NCI-H524 treated with DMSO at 0.1 percent for 48 hours (cell line): ENCODE results near the gene SLC7A5.

Experiments
- DNase-seq: peaks from one replicate; lab custom pipeline; 2025; lab: John Stamatoyannopoulos, UW

Gene SLC7A5

DNA sequence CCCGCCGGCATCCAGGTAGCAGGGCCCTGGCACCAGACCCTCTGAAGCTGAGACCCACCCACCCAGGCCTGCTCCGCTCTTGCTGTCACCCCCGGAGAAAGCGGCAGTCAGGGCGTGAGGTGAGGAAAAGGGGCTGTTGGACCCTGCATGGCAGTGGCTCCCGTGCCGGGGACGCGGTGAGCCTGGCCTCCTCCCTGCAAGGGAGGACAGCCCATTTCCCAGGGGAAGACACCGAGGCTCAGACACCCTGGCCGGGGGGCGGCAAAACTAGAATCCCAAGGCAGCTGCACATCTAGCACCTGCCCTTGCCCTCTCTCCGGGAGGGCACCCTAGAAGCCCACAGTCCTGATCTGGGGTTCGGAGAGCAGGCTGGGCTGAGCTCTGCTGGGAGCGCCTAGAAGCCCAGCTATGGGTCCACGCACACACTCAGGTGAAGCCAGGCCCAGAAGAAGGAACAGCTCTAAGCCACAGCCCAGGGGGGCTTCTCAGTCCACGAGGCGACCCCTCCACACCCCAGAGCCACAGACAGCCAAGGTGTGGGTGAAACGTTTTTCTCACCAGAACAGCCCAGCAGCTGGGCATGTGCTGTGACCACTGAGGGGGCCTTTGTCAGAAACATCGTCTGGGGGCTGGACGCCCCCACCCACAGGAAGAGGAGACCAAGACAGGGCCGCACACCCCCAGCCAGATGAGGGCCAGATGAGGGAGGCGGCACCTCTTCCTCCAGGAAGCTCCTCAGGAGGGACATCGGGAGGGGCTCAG is 22.4 kb downstream of the SLC7A5 start:
- no peak for DNase-seq

DNA sequence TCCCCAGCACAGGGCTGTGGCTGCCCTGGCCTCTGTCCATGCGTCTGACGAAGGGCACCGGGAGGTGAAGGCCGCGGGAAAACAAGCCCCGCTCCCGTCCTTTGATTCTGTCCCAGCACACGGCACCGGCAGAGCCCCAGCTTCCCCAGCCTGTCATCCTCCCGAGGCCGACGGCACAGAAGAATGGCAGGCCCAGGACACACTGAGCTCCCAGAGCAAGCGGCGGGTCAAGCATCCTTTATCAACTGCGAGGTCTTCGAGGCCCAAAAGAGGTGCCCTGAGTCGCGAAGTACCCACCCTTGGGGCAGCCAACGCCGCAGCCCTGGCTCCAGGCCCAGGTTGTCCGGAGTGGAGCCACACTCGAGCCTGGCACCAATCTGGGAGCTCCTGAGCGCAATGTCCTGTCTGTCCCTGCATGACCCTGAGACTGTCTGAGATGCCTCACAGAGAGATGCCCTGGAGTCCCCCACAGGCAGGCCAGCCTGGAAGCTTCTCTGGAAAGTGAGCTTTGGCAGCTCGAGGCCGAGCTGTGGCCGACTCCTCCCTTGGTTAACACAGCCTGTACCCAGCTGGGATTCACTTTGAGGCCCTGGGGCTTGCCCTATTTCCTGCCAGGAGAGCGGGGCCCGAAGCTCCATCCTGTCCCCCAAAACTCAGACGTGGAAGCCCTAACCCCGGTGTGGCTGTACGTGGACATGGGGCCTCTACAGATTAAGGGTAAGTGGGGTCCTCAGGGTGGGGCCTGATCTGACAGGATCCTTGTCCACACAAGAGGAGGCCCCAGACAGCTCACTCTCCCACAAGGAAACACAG is 23.3 kb downstream of the SLC7A5 start:
- no peak for DNase-seq

GRCh38 chr16:87845213-87845612 is 24.1 kb downstream of the SLC7A5 start:
- DNase-seq: no peak

DNA sequence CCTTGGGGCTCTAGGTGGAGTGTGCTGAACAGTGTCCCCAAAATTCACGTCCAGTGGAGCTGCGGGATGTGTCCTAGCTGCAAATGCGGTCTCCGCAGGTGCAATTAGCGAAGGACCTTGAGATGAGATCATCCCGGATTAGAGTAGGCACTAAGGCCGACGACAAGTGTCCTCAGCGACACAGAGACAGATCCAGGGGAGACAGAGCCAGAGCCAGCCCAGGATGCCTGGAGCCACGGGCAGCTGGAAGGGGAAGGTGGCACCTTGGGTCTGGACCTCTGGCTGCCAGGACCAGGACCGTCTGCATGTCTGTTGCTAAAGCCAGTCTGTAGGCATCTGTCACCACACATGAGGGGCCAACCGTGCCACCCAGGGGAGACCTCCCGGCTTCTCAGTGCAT is 24.5 kb downstream of the SLC7A5 start:
- DNase-seq: no peak

DNA sequence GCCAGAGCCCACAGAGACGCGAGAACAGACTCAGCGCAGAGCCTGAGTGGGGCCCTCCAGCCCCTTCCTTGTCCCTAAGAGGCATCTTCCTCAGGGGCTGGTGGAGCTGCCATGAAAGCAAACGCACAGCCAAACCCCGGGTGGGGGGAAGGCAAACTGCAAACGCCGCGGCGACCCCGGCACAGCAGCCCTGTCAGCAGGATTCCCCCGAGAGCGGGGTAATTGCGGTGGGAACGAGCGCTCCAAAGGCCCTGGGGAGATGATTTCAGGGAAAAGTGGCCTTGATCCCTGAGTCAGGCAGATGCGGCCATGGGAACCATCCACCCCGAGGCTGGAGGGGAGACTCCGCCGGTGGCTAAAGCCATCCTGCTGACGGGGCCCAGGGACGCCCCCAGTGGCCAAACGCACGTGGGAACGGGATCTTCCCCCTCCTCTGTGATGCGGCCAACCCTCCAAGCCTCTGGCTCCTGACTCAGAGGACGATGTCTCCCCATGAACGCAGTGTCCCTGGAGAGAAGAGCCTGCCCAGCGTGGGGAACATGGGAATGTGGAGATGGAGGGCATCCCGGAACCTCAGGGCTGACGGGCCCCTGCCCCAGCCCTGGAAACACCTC is 25.1 kb downstream of the SLC7A5 start:
- DNase-seq: no peak

GRCh38 chr16:87843678-87844105 is 25.6 kb downstream of the SLC7A5 start:
- DNase-seq: no peak

DNA sequence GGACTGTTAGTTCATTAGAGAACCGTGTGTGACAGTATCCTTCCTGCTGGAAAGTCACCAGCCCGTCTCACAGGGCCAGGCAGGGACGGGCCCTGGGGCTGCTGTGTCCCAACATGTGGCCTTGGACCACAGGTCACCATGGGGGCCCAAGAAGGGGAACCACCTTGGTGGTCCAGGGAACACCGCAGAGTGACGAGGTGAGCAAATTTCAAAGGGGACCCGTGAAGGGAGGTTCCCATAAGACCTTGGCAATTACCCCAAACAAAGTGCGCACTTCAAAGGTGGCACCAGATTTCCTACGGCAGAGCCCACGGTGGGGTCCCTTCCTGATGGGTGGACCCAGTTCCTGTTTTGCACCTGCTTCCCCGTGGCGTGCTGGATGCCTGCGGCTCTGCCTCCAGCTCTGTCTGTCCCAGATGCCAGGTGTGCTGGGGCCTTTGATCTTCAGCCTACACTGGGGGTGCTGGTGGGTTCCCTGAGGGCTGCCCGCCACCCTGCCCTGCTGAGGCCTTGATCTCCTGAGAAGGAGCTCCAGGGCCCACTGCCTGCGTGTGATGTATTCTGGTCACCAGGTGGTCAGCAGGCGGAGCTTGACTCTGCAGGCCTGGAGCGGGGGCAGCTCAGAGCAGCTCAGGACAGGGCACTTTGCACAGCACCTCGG is 27.0 kb downstream of the SLC7A5 start:
- DNase-seq: no peak

DNA sequence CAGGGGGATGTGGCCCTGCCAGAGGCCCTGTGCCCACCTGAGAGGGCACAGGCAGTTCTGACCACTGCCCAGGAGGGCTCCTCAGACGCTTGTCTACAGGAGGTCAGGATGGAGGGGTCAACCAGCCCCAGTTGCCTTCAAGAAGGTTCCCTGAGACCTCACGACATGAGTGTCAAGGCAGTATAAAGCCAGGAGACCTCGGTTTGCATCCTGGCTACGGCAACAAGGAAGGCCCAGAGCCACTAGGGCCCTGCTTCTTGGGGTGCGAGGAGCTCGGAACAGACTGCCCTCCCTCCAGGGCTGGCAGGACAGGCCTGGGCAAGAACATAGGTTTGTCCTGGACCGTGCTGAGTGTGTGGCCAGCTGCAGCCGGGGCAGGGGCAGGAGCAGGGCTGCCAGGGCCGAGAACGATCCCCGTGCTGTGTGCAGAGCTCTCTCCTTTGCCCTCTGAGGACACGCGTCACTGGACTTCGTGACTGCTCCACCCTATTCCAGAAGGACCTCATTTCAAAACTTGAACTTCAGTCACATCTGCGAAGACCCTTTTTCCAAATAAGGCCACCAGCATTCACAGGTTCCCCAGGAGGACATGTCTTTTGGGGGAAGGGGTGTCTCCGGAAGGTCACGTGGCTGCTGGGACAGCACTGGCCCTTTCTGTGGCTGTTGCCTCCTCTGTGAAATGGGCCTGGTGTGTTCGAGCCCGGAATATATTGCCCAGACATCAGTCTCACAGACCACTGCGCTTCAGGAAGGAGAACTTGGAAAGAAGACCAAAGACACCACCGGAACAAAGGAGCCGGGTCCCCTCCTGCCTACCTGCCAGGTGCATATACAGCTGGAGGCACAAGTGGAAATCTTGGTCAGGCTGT is 27.7 kb downstream of the SLC7A5 start:
- no peak for DNase-seq

- DNase-seq: no peak
Measured at GRCh38 chr16:87840271-87840978, 28.9 kb downstream of the SLC7A5 start.

DNA sequence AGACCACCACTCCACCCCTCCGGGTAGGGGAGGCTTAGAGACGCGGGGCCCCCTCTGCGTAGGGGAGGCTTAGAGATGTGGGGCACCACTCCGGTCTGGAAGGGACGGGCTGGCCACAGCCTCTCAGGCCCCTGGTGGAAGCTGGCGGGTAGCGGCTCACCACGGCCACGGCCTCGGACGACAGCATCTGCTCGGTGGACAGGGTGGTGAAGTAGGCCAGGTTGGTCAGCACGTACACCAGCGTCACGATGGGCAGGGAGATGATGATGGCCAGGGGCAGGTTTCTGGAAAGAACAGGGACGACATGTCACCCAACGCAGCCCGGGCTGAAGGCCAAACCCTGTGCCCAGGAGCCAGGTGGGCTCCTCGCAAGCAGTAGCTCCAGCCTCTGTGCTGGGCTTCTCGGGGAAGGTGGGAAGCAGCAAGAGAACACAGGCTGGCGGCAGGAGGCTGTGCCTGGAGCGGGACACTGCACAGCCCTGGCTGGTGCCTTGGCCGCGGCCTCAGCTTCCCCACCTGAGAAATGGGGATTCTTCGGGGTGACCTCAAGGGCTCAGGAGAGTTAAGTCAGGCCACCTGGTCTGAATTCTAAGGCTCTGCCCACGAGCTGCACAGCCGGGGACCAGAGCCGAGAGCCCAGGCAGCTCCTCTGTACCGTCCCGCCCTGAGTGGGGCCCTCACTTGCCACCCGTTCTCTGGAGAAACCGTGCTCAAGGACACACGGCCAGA is 29.6 kb downstream of the SLC7A5 start:
- DNase-seq: no peak

GRCh38 chr16:87838643-87839541 is 30.4 kb downstream of the SLC7A5 start:
- DNase-seq: no peak

DNA sequence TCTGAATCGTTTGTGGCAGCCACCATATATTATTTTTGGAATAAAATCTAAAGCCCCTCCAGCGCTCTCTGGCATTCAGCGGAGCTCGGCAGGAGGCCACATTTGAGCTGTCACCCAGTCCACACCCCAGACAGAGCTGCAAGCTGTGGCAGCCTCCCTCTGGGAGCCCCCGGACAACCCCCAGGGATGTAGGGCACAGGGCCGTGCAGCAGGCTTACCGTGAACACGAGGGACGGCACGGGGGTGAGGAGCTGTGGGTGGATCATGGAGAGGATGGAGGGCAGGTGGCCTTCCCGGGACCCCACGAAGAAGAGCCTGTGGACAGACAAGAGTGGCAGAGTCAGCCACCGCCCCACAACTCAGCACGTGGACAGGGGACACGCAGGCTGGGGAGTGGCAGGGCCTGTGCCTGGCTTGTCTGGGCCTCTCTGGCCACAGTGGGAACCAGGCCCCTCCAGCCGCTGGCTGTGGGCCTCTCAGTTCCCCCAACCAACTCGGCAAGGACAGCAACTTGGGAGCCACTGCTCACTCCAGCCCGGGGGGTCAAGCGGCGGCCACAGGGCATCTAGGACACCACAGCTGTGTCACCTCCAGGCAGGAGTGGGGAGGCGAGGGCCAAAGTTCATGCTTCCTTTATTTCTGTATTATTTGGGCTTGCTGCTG is 31.5 kb downstream of the SLC7A5 start:
- no peak for DNase-seq

DNA sequence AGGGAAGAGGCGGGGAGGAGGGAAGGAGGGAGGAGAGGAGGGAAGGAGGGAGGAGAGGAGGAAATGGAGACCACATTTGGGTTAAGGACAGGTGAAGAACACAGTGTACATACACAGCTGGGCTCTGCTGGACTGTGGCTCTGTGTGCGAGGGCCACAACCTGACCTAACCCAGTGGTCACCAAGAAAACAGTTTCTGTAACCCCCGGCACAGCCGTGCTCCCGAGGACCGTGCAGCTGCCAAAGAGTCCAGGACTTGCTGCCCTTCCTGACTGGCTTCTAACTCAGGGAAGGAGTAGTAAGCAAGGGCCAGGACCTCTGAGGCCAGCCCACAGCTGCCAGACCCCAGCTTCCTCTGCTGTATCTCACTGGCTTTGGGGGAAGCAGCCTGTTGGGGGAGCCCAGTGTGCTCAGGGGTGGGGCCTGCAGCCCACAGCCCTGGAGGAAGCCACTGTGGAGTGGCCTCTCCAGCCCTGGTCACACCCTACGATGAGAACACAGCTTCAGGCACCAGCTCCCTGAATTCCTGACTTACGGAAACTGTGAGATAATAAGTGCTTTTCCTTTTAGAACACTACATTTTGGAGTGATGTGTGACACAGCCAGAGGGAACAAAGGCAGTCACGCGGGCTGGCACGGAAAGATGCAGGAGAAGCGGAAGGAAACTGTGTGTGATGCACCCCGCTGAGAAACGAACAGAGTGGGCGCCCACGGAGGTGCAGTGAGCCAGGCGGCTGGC is 32.3 kb downstream of the SLC7A5 start:
- DNase-seq: no peak

DNA sequence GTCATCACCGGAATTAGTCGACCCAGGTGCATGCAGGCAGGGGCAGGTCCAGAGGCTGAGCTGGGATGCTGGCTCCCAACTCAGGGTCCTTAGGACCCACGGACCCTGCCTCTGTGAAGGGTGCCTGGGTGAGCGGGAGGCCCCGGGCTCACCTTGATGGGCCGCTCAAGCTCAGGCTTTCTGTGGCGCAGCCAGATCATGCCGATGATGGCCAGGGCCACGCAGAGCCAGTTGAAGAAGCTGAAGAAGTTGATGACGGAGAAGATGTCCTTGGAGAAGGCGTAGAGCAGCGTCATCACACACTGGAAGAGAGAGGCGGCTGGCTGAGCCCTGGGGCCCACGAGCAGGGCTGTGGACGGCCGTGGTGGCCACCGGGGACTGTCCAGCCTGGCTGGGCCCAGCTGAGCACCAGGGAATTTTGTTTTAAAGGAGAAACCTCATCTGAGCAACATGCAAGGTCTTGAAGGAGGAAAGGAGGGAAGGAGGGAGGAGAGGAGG is 32.9 kb downstream of the SLC7A5 start:
- no peak for DNase-seq

- DNase-seq: no peak
Measured at GRCh38 chr16:87835882-87836331, 33.4 kb downstream of the SLC7A5 start.

GRCh38 chr16:87834668-87835473 is 34.4 kb downstream of the SLC7A5 start:
- DNase-seq: no peak
